GM21717 (cell line): ENCODE measurements around the gene FAM209A.
A peak's percentile ranks its signal among the peaks of the same experiment; 100 is the strongest.
"Not testable (repeated sequence)": the region's sequence is repeated elsewhere in the genome, so short reads cannot be mapped to it uniquely, and the experiment has no call there.

ENCODE experiments used
- ATAC-seq: cut with Tn5 transposase; IDR thresholded peaks from one replicate; pipeline ENCODE4 v1.9.1; 2021; ENCODE audit warnings: mild to moderate bottlenecking, moderate library complexity; ENCODE audit not compliant: unreplicated experiment

FAM209A gene

GRCh38 chr20:56537997-56538396, 13.5 kb downstream of the FAM209A start:
- ATAC-seq, result no peak

- ATAC-seq, result no peak
These were observed 15.9 kb downstream of the FAM209A start for GRCh38 chr20:56540415-56540814.

- no peak for ATAC-seq
These were observed 18.0 kb downstream of the FAM209A start for GRCh38 chr20:56542489-56543030.

GRCh38 chr20:56551571-56551970, 27.0 kb downstream of the FAM209A start:
- no peak for ATAC-seq

- no peak for ATAC-seq
These were observed 28.5 kb downstream of the FAM209A start for GRCh38 chr20:56552911-56553629.

- ATAC-seq, result peak; percentile 93
These were observed 30.3 kb downstream of the FAM209A start for GRCh38 chr20:56554869-56555268.

GRCh38 chr20:56558968-56559367, 34.4 kb downstream of the FAM209A start:
- no peak for ATAC-seq

GRCh38 chr20:56564526-56564925, 40.0 kb downstream of the FAM209A start:
- not testable (repeated sequence) for ATAC-seq

- ATAC-seq, result no peak
These were observed 41.0 kb downstream of the FAM209A start for GRCh38 chr20:56565511-56565910.

GRCh38 chr20:56566621-56567020, 42.1 kb downstream of the FAM209A start:
- ATAC-seq, result no peak

- no peak for ATAC-seq
These were observed 46.3 kb downstream of the FAM209A start for GRCh38 chr20:56570832-56571231.

GRCh38 chr20:56572172-56572571, 47.6 kb downstream of the FAM209A start:
- no peak for ATAC-seq

- ATAC-seq, result no peak
These were observed 49.4 kb downstream of the FAM209A start for GRCh38 chr20:56573986-56574385.

- ATAC-seq, result no peak
These were observed 50.1 kb downstream of the FAM209A start for GRCh38 chr20:56574531-56575142.

- ATAC-seq, result no peak
These were observed 50.6 kb downstream of the FAM209A start for GRCh38 chr20:56575157-56575556.
